ENCODE results near the gene HTT. TPM values are rescaled to one million over a fixed set of nuclear protein-coding genes. Genes with fewer than 3 reads are reported as not detected.

Gene HTT
- total RNA-seq, 3 donors from 2014 or later (not counting 1 experiment from before 2014, with no cell fraction given): 132 to 175 (median 165) TPM

DNA sequence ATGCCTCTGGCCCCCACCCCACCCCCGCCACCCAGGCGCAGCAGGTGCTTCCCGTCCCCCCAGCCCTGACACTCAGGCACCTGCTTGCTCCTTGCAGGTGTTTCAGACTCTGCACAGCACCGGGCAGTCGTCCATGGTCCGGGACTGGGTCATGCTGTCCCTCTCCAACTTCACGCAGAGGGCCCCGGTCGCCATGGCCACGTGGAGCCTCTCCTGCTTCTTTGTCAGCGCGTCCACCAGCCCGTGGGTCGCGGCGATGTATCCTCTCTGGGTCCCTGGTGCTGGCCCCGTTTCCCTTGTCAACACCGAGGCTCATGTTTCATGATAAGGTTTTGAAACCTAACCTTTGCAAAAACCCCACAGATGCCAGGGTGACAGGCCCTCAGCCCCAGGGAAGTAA is 164.2 kb downstream of the HTT start:
- no peak overlapping the region for H3K27ac ChIP-seq (ENCODE audit: low read length)
- H3K9me3 ChIP-seq (ENCODE audit: control insufficient read depth, insufficient read depth, low read length): no peaks in the 10 kb centered on the region
- H3K36me3 ChIP-seq (ENCODE audit: control insufficient read depth, insufficient read depth, low read length): peaks cover 69% of the 10 kb centered on the region
- H3K4me3 Mint-ChIP-seq: no peak overlapping the region
- H3K4me3 ChIP-seq (ENCODE audit: low read length): no peak overlapping the region
- H3K27me3 ChIP-seq (ENCODE audit: control insufficient read depth, insufficient read depth, low read length): no peaks in the 10 kb centered on the region
- H3K4me1 ChIP-seq (ENCODE audit: control insufficient read depth, insufficient read depth, low read length): no peaks in the 10 kb centered on the region
- DNase-seq (no peak), ATAC-seq (no peak)
- no peak overlapping the region for H3K27ac Mint-ChIP-seq
- no peaks in the 10 kb centered on the region for H3K36me3 Mint-ChIP-seq
- TF ChIP-seq, protein P1, sequence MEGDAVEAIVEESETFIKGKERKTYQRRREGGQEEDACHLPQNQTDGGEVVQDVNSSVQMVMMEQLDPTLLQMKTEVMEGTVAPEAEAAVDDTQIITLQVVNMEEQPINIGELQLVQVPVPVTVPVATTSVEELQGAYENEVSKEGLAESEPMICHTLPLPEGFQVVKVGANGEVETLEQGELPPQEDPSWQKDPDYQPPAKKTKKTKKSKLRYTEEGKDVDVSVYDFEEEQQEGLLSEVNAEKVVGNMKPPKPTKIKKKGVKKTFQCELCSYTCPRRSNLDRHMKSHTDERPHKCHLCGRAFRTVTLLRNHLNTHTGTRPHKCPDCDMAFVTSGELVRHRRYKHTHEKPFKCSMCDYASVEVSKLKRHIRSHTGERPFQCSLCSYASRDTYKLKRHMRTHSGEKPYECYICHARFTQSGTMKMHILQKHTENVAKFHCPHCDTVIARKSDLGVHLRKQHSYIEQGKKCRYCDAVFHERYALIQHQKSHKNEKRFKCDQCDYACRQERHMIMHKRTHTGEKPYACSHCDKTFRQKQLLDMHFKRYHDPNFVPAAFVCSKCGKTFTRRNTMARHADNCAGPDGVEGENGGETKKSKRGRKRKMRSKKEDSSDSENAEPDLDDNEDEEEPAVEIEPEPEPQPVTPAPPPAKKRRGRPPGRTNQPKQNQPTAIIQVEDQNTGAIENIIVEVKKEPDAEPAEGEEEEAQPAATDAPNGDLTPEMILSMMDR (IDR thresholded peaks at IDR 0.05): no peak
- intact Hi-C loops (cut with micrococcal nuclease): no loop called here
- H3K9me3 Mint-ChIP-seq: no peaks in the 10 kb centered on the region
- peaks cover 0 to 3% of the 10 kb centered on the region in 2 donors for H3K4me1 Mint-ChIP-seq
- WGBS (ENCODE audit: insufficient coverage): 95% methylated on average over 18 of the region's 18 CpGs
- H3K27me3 Mint-ChIP-seq (ENCODE audit: low read depth in 2 of 2): no peaks in the 10 kb centered on the region

- Mint-ChIP-seq H3K4me3 (no peak overlapping the region), H3K27me3 (ENCODE audit: low read depth in 2 of 2) (no peaks in the 10 kb centered on the region), H3K27ac (no peak overlapping the region), H3K36me3 (no peaks in the 10 kb centered on the region), H3K4me1 (peaks cover 0 to 3% of the 10 kb centered on the region in 2 donors), H3K9me3 (no peaks in the 10 kb centered on the region)
- no peak overlapping the region for H3K4me3 ChIP-seq (ENCODE audit: low read length)
- ATAC-seq (no peak), DNase-seq (no peak)
- H3K4me1 ChIP-seq (ENCODE audit: control insufficient read depth, insufficient read depth, low read length): no peaks in the 10 kb centered on the region
- TF ChIP-seq, protein P1 (IDR thresholded peaks at IDR 0.05): no peak
- H3K9me3 ChIP-seq (ENCODE audit: control insufficient read depth, insufficient read depth, low read length): no peaks in the 10 kb centered on the region
- peaks cover 63% of the 10 kb centered on the region for H3K36me3 ChIP-seq (ENCODE audit: control insufficient read depth, insufficient read depth, low read length)
- H3K27me3 ChIP-seq (ENCODE audit: control insufficient read depth, insufficient read depth, low read length): no peaks in the 10 kb centered on the region
- intact Hi-C loops (cut with micrococcal nuclease): no loop called here
- 98% methylated on average over 11 of the region's 11 CpGs for WGBS (ENCODE audit: insufficient coverage)
- H3K27ac ChIP-seq (ENCODE audit: low read length): no peak overlapping the region
Measured at GRCh38 chr4:3239303-3239702, 164.8 kb downstream of the HTT start.

- 98% methylated on average over 28 of the region's 29 CpGs for WGBS (ENCODE audit: insufficient coverage)
- Mint-ChIP-seq H3K4me1 (peaks cover 0 to 3% of the 10 kb centered on the region in 2 donors), H3K4me3 (no peak overlapping the region), H3K36me3 (no peaks in the 10 kb centered on the region), H3K27me3 (ENCODE audit: low read depth in 2 of 2) (no peaks in the 10 kb centered on the region), H3K27ac (no peak overlapping the region), H3K9me3 (no peaks in the 10 kb centered on the region)
- H3K27ac ChIP-seq (ENCODE audit: low read length): no peak overlapping the region
- no peaks in the 10 kb centered on the region for H3K9me3 ChIP-seq (ENCODE audit: control insufficient read depth, insufficient read depth, low read length)
- DNase-seq (no peak), ATAC-seq (no peak)
- peaks cover 56% of the 10 kb centered on the region for H3K36me3 ChIP-seq (ENCODE audit: control insufficient read depth, insufficient read depth, low read length)
- TF ChIP-seq, protein P1 (IDR thresholded peaks at IDR 0.05): no peak
- no peaks in the 10 kb centered on the region for H3K27me3 ChIP-seq (ENCODE audit: control insufficient read depth, insufficient read depth, low read length)
- no peak overlapping the region for H3K4me3 ChIP-seq (ENCODE audit: low read length)
- intact Hi-C loops (cut with micrococcal nuclease): no loop called here
- no peaks in the 10 kb centered on the region for H3K4me1 ChIP-seq (ENCODE audit: control insufficient read depth, insufficient read depth, low read length)
Measured at GRCh38 chr4:3239998-3240920, 165.8 kb downstream of the HTT start.
